ENCODE data around the gene ARL5B. TPM values are rescaled to one million over a fixed set of nuclear protein-coding genes. Genes with fewer than 3 reads are reported as not detected.

Gene ARL5B
- total RNA-seq, 4 donors from 2014 or later, result 12.4 to 21.5 (median 15.5) TPM

GRCh38 chr10:18647151-18647550 is 12.1 kb upstream of the ARL5B start:
- no peaks in the 10 kb centered on the region for H3K9me3 ChIP-seq
- no peak overlapping the region for H3K27ac ChIP-seq
- DNase-seq, result no peak
- TF ChIP-seq POLR2A (IDR thresholded peaks at IDR 0.05) (no peak), CTCF (IDR thresholded peaks at IDR 0.05) (no peak)
- no peaks in the 10 kb centered on the region for H3K36me3 ChIP-seq
- no peak overlapping the region for H3K4me3 ChIP-seq (replicated peaks in 1 of 3)
- intact Hi-C loops (cut with DNase I), result no loop called here
- WGBS, 2 donors, result 90 to 93% methylated on average over 2 of the region's 2 CpGs
- no peaks in the 10 kb centered on the region for H3K27me3 ChIP-seq
- H3K4me1 ChIP-seq, result peaks cover 4 to 13% of the 10 kb centered on the region in 2 donors

GRCh38 chr10:18647945-18648344 is 11.3 kb upstream of the ARL5B start:
- intact Hi-C loops (cut with DNase I), result no loop called here
- no peaks in the 10 kb centered on the region for H3K27me3 ChIP-seq
- H3K27ac ChIP-seq, result no peak overlapping the region
- H3K4me3 ChIP-seq (replicated peaks in 1 of 3), result no peak overlapping the region
- no peaks in the 10 kb centered on the region for H3K9me3 ChIP-seq
- 97 to 99% methylated on average over 3 of the region's 3 CpGs for WGBS, 2 donors
- H3K36me3 ChIP-seq, result no peaks in the 10 kb centered on the region
- no peak for TF ChIP-seq POLR2A (IDR thresholded peaks at IDR 0.05)
- no peak for TF ChIP-seq CTCF (IDR thresholded peaks at IDR 0.05)
- peaks cover 4 to 13% of the 10 kb centered on the region in 2 donors for H3K4me1 ChIP-seq
- DNase-seq, result no peak

DNA sequence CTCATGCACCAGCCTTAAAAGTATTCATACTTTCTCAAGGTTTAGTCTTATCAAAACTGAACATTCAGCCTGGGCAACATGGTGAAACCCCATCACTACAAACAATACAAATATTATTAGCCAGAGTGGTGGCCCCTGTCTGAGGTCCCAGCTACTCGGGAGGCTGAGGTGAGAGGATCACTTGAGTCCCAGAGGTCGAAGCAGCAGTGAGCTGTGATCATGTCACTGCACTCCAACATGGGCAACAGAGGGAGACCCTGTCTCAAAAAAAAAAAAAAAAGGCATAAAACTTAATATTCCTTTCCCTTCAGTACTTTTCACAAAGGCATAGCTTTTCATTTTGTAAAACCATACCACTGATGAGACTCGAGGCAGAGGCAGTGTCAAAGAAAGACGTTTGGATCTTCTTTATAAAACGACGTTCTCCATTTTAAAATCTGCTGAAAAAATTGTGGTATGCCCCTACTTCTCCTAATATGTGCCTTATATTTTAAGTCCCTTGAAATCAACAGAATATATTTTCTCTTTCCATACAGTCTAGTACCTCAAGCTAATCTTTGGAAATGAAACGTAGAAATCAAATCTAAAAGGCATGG is 9.8 kb upstream of the ARL5B start:
- Histone ChIP-seq H3K4me3 (replicated peaks in 1 of 3) (no peak overlapping the region), H3K4me1 (peaks cover 4 to 13% of the 10 kb centered on the region in 2 donors), H3K27me3 (no peaks in the 10 kb centered on the region), H3K27ac (no peak overlapping the region), H3K9me3 (no peaks in the 10 kb centered on the region), H3K36me3 (no peaks in the 10 kb centered on the region)
- 64 to 70% methylated on average over 7 of the region's 7 CpGs for WGBS, 2 donors
- intact Hi-C loops (cut with DNase I), result no loop called here
- no peak for DNase-seq
- TF ChIP-seq POLR2A (IDR thresholded peaks at IDR 0.05) (no peak), CTCF (IDR thresholded peaks at IDR 0.05) (no peak)

GRCh38 chr10:18650404-18650997 is 8.7 kb upstream of the ARL5B start:
- Histone ChIP-seq H3K27ac (no peak overlapping the region), H3K4me1 (peaks cover 4 to 13% of the 10 kb centered on the region in 2 donors), H3K27me3 (no peaks in the 10 kb centered on the region), H3K36me3 (no peaks in the 10 kb centered on the region), H3K4me3 (replicated peaks in 1 of 3) (peak overlapping the region in 2 of 3 donors; percentile 28 to 48), H3K9me3 (no peaks in the 10 kb centered on the region)
- no peak for DNase-seq
- intact Hi-C loops (cut with DNase I), result no loop called here
- TF ChIP-seq POLR2A (IDR thresholded peaks at IDR 0.05), result no peak
- TF ChIP-seq CTCF (IDR thresholded peaks at IDR 0.05), result no peak
- 6 to 7% methylated on average over 6 of the region's 6 CpGs for WGBS, 2 donors

- DNase-seq, result peak; percentile 88 to 90
- WGBS, 2 donors, result 0 to 1% methylated on average over 39 of the region's 39 CpGs
- Histone ChIP-seq H3K27me3 (no peaks in the 10 kb centered on the region), H3K4me1 (peaks cover 4 to 13% of the 10 kb centered on the region in 2 donors), H3K4me3 (replicated peaks in 1 of 3) (peak within 1 kb of the TSS; percentile 4 to 84 (median 48)), H3K27ac (peak within 1 kb of the TSS; percentile 76 to 89 (median 82)), H3K36me3 (no peaks in the 10 kb centered on the region), H3K9me3 (no peaks in the 10 kb centered on the region)
- intact Hi-C loops (cut with DNase I), result no loop called here
- peak in 1 of 6 experiments; percentile 10 for TF ChIP-seq CTCF (IDR thresholded peaks at IDR 0.05)
- TF ChIP-seq POLR2A (IDR thresholded peaks at IDR 0.05), result peak in 1 of 2 donors; percentile 81
Observed at GRCh38 chr10:18651324-18652007, 7.8 kb upstream of the ARL5B start, which contains the start of gene NSUN6. NSUN6 (minus strand) TSS chr10:18651587; CDS start chr10:18651203, 384 bp downstream.

All from thyroid gland (tissue), 4 donors.